Keratinocyte (primary cell): ENCODE data around the gene KIAA1958. TPM values are rescaled to one million over a fixed set of nuclear protein-coding genes. Genes with fewer than 3 reads are reported as not detected.
A peak's percentile ranks its signal among the peaks of the same experiment; 100 is the strongest.

Source experiments
- DNase-seq: peaks from one replicate; pipeline ENCODE4 v3.0.0-alpha.2; 2011; ENCODE audit warnings: low read depth, missing footprints, low spot score
- FAIRE-seq: peaks from 2 replicates; lab custom pipeline; 2011; peaks lifted over from hg19 to GRCh38; lab: Jason Lieb, UNC
- H2AFZ ChIP-seq: 2 replicates; pipeline ENCODE4 v1.6.0; 2012; ENCODE audit warnings: low read length, control low read depth, inconsistent platforms; ENCODE audit not compliant: control insufficient read depth
- H3K27ac ChIP-seq: 2 replicates; pipeline ENCODE4 v1.5.1; 2011; ENCODE audit warnings: low read length; ENCODE audit not compliant: control insufficient read depth, insufficient read depth
- H3K27me3 ChIP-seq: 3 replicates; pipeline ENCODE4 v1.6.0; 2011; ENCODE audit warnings: low read length; ENCODE audit not compliant: control insufficient read depth, insufficient read depth; ENCODE audit errors: extremely low read depth
- H3K36me3 ChIP-seq, 2 experiments: 2 replicates in 1 of 2; 3 replicates in 1 of 2; pipeline ENCODE4 v1.5.1; 2011; ENCODE audit warnings: low read length in 2 of 2, mild to moderate bottlenecking in 1 of 2; ENCODE audit not compliant: control insufficient read depth in 2 of 2, insufficient read depth in 2 of 2; ENCODE audit errors: extremely low read depth in 1 of 2
- H3K4me1 ChIP-seq: 3 replicates; pipeline ENCODE4 v1.5.1; 2011; ENCODE audit warnings: low read length; ENCODE audit not compliant: control insufficient read depth, insufficient read depth; ENCODE audit errors: extremely low read depth
- H3K4me2 ChIP-seq: 3 replicates; pipeline ENCODE4 v1.6.0; 2011; ENCODE audit warnings: low read depth, low read length; ENCODE audit not compliant: control insufficient read depth, insufficient read depth; ENCODE audit errors: extremely low read depth
- H3K4me3 ChIP-seq, 3 experiments: fragments of 200-600 bp in 1 of 3; sonication (generic) in 1 of 3; 2 replicates in 2 of 3; 3 replicates in 1 of 3; pipeline ENCODE4 v1.5.1; 2011 to 2016; ENCODE audit warnings: low read length in 3 of 3, mild to moderate bottlenecking in 3 of 3, control low read depth in 2 of 3, inconsistent platforms in 1 of 3, low read depth in 1 of 3, mixed read lengths in 1 of 3, mixed run types in 1 of 3, moderate library complexity in 1 of 3; ENCODE audit not compliant: control insufficient read depth in 2 of 3, insufficient read depth in 2 of 3; ENCODE audit errors: extremely low read depth in 1 of 3
- H3K79me2 ChIP-seq: 2 replicates; pipeline ENCODE4 v1.6.0; 2012; ENCODE audit warnings: low read length; ENCODE audit not compliant: control insufficient read depth, insufficient read depth
- H3K9ac ChIP-seq: 3 replicates; pipeline ENCODE4 v1.6.0; 2011; ENCODE audit warnings: low read length; ENCODE audit not compliant: control insufficient read depth, insufficient read depth; ENCODE audit errors: extremely low read depth
- H3K9me1 ChIP-seq: 3 replicates; pipeline ENCODE4 v1.6.0; 2011; ENCODE audit warnings: low read length; ENCODE audit not compliant: control insufficient read depth, insufficient read depth; ENCODE audit errors: extremely low read depth
- H3K9me3 ChIP-seq: 2 replicates; pipeline ENCODE4 v1.5.1; 2012; ENCODE audit warnings: low read depth, low read length; ENCODE audit not compliant: control insufficient read depth
- H4K20me1 ChIP-seq: 3 replicates; pipeline ENCODE4 v1.6.0; 2011; ENCODE audit warnings: low read length; ENCODE audit not compliant: control insufficient read depth, insufficient read depth; ENCODE audit errors: extremely low read depth
- CTCF ChIP-seq, 3 experiments: IDR thresholded peaks in 1 of 3; conservative IDR thresholded peaks in 1 of 3; optimal IDR thresholded peaks in 1 of 3; 2 replicates in 2 of 3; 3 replicates in 1 of 3; pipeline versions ENCODE3 to v1.5.1; 2011; ENCODE audit warnings: low read length in 3 of 3, mild to moderate bottlenecking in 3 of 3, moderate library complexity in 2 of 3, control low read depth in 1 of 3, inconsistent platforms in 1 of 3; ENCODE audit not compliant: insufficient read depth in 2 of 3; ENCODE audit errors: extremely low read depth in 1 of 3
- EZH2 ChIP-seq: IDR thresholded peaks from one replicate; pipeline ENCODE4 v1.6.1; 2012; ENCODE audit warnings: inconsistent platforms, mild to moderate bottlenecking, low read length, moderate library complexity
- dilution Hi-C: fragments of 300-500 bp; cut with MboI; formaldehyde crosslinking; loops from one replicate; pipeline ENCODE4 v1.7.0; 2020; ENCODE audit warnings: low sequenced_read_pairs; ENCODE audit not compliant: extremely low pct_ligation_motif_present
- polyA plus RNA-seq, 5 experiments: library from polyadenylated mRNA; depleted of rRNA in 3 of 5; stranded (reverse) in 3 of 5; stranded (forward) in 1 of 5; unstranded in 1 of 5; fragments of >200 nt; gene quantifications; 1 replicate in 1 of 5; 2 replicates in 3 of 5; 3 replicates in 1 of 5; pipeline versions ENCODE4 v1.2.1 to v1.2.3, GENCODE V29; 2011 to 2012; ENCODE audit warnings: missing spikeins in 2 of 5, low read depth in 1 of 5, low replicate concordance in 1 of 5

The KIAA1958 gene
- polyA plus RNA-seq, 1 donor (not counting 4 experiments of a cell fraction or from before 2014, with no cell fraction given), result 0.84 TPM

- Histone ChIP-seq H3K9ac (no peak overlapping the region), H3K9me1 (no peaks in the 10 kb centered on the region), H3K4me1 (peaks cover 13% of the 10 kb centered on the region), H3K27me3 (no peaks in the 10 kb centered on the region), H3K4me2 (no peak overlapping the region), H3K79me2 (no peaks in the 10 kb centered on the region), H3K36me3 (no peaks in the 10 kb centered on the region), H2AFZ (no peak overlapping the region), H3K9me3 (no peaks in the 10 kb centered on the region), H4K20me1 (no peaks in the 10 kb centered on the region), H3K4me3 (no peak overlapping the region), H3K27ac (no peak overlapping the region)
- DNase-seq, result no peak
- TF ChIP-seq EZH2, result no peak
- TF ChIP-seq CTCF (optimal IDR thresholded peaks at IDR 0.05 in 1 of 3, IDR thresholded peaks at IDR 0.05 in 1 of 3, conservative IDR thresholded peaks at IDR 0.05 in 1 of 3; ENCODE audit: extremely low read depth in 1 of 3, insufficient read depth in 2 of 3, low read length in 3 of 3), result no peak
- dilution Hi-C loops, result no loop called here
- no peak for FAIRE-seq
These were observed 40.1 kb upstream of the KIAA1958 start for GRCh38 chr9:112446526-112446925.

GRCh38 chr9:112447283-112447761, 39.3 kb upstream of the KIAA1958 start:
- Histone ChIP-seq H3K27ac (no peak overlapping the region), H3K9me1 (no peaks in the 10 kb centered on the region), H3K79me2 (no peaks in the 10 kb centered on the region), H3K4me2 (peak overlapping the region; percentile 34), H4K20me1 (no peaks in the 10 kb centered on the region), H3K9ac (no peak overlapping the region), H3K4me3 (no peak overlapping the region), H3K27me3 (no peaks in the 10 kb centered on the region), H3K4me1 (peaks cover 13% of the 10 kb centered on the region), H2AFZ (no peak overlapping the region), H3K36me3 (no peaks in the 10 kb centered on the region), H3K9me3 (no peaks in the 10 kb centered on the region)
- no peak for TF ChIP-seq EZH2
- TF ChIP-seq CTCF (optimal IDR thresholded peaks at IDR 0.05 in 1 of 3, IDR thresholded peaks at IDR 0.05 in 1 of 3, conservative IDR thresholded peaks at IDR 0.05 in 1 of 3; ENCODE audit: extremely low read depth in 1 of 3, insufficient read depth in 2 of 3, low read length in 3 of 3), result no peak
- dilution Hi-C loops, result no loop called here
- DNase-seq (no peak), FAIRE-seq (no peak)
